ENCODE measurements around the gene HS3ST4. TPM values are rescaled to one million over a fixed set of nuclear protein-coding genes. Genes with fewer than 3 reads are reported as not detected.

The HS3ST4 gene
- total RNA-seq, 2 donors from 2014 or later, result not detected

DNA sequence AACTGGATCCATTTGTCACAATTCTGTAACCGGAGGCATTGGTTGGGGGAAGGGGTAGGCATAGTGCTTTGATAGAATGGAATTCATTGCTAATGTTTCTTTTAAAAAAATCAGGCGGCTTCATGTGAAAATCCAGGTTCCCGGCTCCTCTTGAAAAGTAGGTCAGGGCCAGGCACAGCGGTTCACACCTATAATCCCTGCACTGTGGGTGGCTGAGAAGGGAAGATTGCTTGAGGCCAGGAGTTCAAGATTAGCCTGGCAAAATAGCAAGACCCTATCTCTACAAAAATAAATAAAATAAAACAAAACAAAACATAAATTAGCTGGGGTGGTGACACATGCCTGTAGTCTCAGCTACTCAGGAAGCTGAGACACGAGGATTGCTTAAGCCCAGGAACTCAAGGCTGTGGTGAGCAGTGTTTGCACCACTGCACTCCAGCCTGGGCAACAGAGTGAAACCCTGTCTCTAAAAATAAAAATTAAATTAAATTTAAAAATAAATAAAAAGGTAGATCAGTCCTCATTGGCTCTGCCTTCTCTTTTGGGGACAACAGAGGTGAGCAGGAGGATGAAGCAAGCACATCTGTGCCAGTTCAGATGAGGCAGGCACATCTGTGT lies 466.5 kb downstream of the HS3ST4 start:
- no peaks in the 10 kb centered on the region for H3K36me3 Mint-ChIP-seq
- no peak overlapping the region for H3K27ac Mint-ChIP-seq
- DNase-seq (ENCODE audit: low spot score), result no peak

GRCh38 chr16:26161461-26162180 lies 469.9 kb downstream of the HS3ST4 start:
- Mint-ChIP-seq H3K27me3 (no peaks in the 10 kb centered on the region), H3K9me3 (no peaks in the 10 kb centered on the region)

More for the DNA sequence above, 466.5 kb downstream of the HS3ST4 start:
- Mint-ChIP-seq H3K4me3 (no peak overlapping the region), H3K4me1 (ENCODE audit: low read depth in 2 of 2) (no peaks in the 10 kb centered on the region), H3K27me3 (no peaks in the 10 kb centered on the region), H3K9me3 (no peaks in the 10 kb centered on the region)
- ATAC-seq, result no peak

DNA sequence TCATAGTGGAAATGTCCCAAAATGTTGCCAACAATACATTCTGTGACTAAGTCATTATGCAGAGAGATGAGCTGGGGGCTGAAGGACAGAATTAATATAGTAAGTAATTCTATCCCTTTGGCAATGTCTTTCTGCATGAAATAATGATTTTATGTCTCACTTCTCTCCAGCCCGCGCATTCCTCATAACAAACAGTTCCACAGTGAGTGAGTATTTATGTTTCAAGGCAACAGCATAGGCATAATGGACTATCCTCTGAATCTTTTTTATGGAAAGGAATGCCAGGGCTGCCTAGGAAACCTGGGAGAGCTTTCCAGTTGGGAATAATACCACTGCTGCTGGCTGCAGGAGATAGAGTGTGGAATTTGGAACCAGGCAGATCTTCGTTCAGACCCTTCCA lies 477.7 kb downstream of the HS3ST4 start:
- no peaks in the 10 kb centered on the region for H3K36me3 Mint-ChIP-seq
- peaks cover 8 to 21% of the 10 kb centered on the region in 2 donors for H3K27me3 Mint-ChIP-seq
- no peaks in the 10 kb centered on the region for H3K9me3 Mint-ChIP-seq
- H3K27ac Mint-ChIP-seq, result no peak overlapping the region
- DNase-seq (ENCODE audit: low spot score) (no peak), ATAC-seq (no peak)
- no peak overlapping the region for H3K4me3 Mint-ChIP-seq
- no peaks in the 10 kb centered on the region for H3K4me1 Mint-ChIP-seq (ENCODE audit: low read depth in 2 of 2)

More at GRCh38 chr16:26161461-26162180, 469.9 kb downstream of the HS3ST4 start:
- no peaks in the 10 kb centered on the region for H3K36me3 Mint-ChIP-seq
- H3K27ac Mint-ChIP-seq, result no peak overlapping the region
- DNase-seq (ENCODE audit: low spot score) (no peak), ATAC-seq (no peak)
- no peaks in the 10 kb centered on the region for H3K4me1 Mint-ChIP-seq (ENCODE audit: low read depth in 2 of 2)
- no peak overlapping the region for H3K4me3 Mint-ChIP-seq

- H3K27me3 Mint-ChIP-seq, result peaks cover 11 to 13% of the 10 kb centered on the region in 2 donors
- no peaks in the 10 kb centered on the region for H3K9me3 Mint-ChIP-seq
- H3K4me3 Mint-ChIP-seq, result no peak overlapping the region
- DNase-seq (ENCODE audit: low spot score) (no peak), ATAC-seq (no peak)
- no peaks in the 10 kb centered on the region for H3K4me1 Mint-ChIP-seq (ENCODE audit: low read depth in 2 of 2)
- H3K36me3 Mint-ChIP-seq, result no peaks in the 10 kb centered on the region
- H3K27ac Mint-ChIP-seq, result no peak overlapping the region
These were observed 484.2 kb downstream of the HS3ST4 start for GRCh38 chr16:26175944-26176343.

DNA sequence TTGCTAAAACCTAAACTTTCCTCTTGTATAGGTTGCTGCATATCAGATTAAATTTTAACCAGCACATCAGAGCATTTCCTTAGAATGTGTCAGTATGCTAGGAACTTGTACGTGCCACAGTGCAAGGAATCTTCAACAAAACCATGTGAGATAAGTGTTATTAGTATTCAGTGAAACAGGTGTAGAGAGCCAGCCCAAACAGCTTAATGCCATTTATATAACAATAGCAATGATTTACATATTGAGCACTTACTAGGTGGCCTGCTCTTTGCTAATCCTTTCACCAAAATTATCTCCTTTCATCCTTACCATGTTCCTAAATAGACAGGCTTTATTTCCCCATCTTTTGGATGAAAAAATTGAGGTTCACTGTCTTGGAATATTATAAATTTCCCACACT lies 485.7 kb downstream of the HS3ST4 start:
- H3K9me3 Mint-ChIP-seq, result peaks cover 3% of the 10 kb centered on the region
- H3K4me1 Mint-ChIP-seq (ENCODE audit: low read depth in 2 of 2), result no peaks in the 10 kb centered on the region
- H3K4me3 Mint-ChIP-seq, result no peak overlapping the region
- H3K27me3 Mint-ChIP-seq, result peaks cover 10 to 13% of the 10 kb centered on the region in 2 donors
- ATAC-seq (no peak), DNase-seq (ENCODE audit: low spot score) (no peak)
- no peak overlapping the region for H3K27ac Mint-ChIP-seq
- no peaks in the 10 kb centered on the region for H3K36me3 Mint-ChIP-seq

GRCh38 chr16:26178298-26178697 lies 486.5 kb downstream of the HS3ST4 start:
- no peak for DNase-seq (ENCODE audit: low spot score)
- H3K4me1 Mint-ChIP-seq (ENCODE audit: low read depth in 2 of 2), result no peaks in the 10 kb centered on the region
- H3K27me3 Mint-ChIP-seq, result peaks cover 10 to 13% of the 10 kb centered on the region in 2 donors

GRCh38 chr16:26186091-26186615 lies 494.4 kb downstream of the HS3ST4 start:
- DNase-seq (ENCODE audit: low spot score) (no peak), ATAC-seq (no peak)
- H3K4me3 Mint-ChIP-seq, result no peak overlapping the region
- H3K4me1 Mint-ChIP-seq (ENCODE audit: low read depth in 2 of 2), result no peaks in the 10 kb centered on the region
- H3K9me3 Mint-ChIP-seq, result peaks cover 3% of the 10 kb centered on the region
- peaks cover 11 to 16% of the 10 kb centered on the region in 2 donors for H3K27me3 Mint-ChIP-seq
- H3K27ac Mint-ChIP-seq, result no peak overlapping the region
- H3K36me3 Mint-ChIP-seq, result no peaks in the 10 kb centered on the region

More at GRCh38 chr16:26178298-26178697, 486.5 kb downstream of the HS3ST4 start:
- no peaks in the 10 kb centered on the region for H3K36me3 Mint-ChIP-seq
- H3K4me3 Mint-ChIP-seq, result no peak overlapping the region
- ATAC-seq, result no peak
- no peak overlapping the region for H3K27ac Mint-ChIP-seq
- H3K9me3 Mint-ChIP-seq, result peaks cover 3% of the 10 kb centered on the region

Data from natural killer cell treated with Interleukin-12 subunit alpha and Interleukin-12 subunit beta and Interleukin-15 and Interleukin-18, amount 100 ng/mL, for 72 hours (primary cell).